ENCODE results near the gene NDUFS8. TPM values are rescaled to one million over a fixed set of nuclear protein-coding genes. Genes with fewer than 3 reads are reported as not detected.

NDUFS8 gene
- total RNA-seq, 4 donors from 2014 or later: 155 to 226 (median 188) TPM

GRCh38 chr11:68035266-68035876, 4.9 kb downstream of the NDUFS8 start:
- 90 to 100% methylated on average over 1 to 13 of the region's 13 CpGs for WGBS, 2 donors (ENCODE audit: low coverage in 1 of 2)
- Histone ChIP-seq H3K4me3 (no peak overlapping the region), H3K27me3 (no peaks in the 10 kb centered on the region), H3K36me3 (no peaks in the 10 kb centered on the region), H3K9me3 (no peaks in the 10 kb centered on the region), H3K4me1 (peaks cover 11 to 56% (median 36%) of the 10 kb centered on the region in 4 donors), H3K27ac (no peak overlapping the region)
- no peak for DNase-seq
- intact Hi-C loops (cut with DNase I; ENCODE audit: low total_unique reads) (loop anchor here (10.0 kb wide), 1 partner anchor 89 kb away; the partner anchor contains the start of gene CHKA), in situ Hi-C loops (cut with MboI; ENCODE audit: low pct_ligation_motif_present in 1 of 4, low pct_unique_long_range_greater_than_20kb in 1 of 4, low sequenced_read_pairs in 3 of 4) (no loop called here)
- TF ChIP-seq CTCF (IDR thresholded peaks at IDR 0.05) (no peak), POLR2A (IDR thresholded peaks at IDR 0.05) (no peak), EP300 (IDR thresholded peaks at IDR 0.05; ENCODE audit: low read depth) (no peak), POLR2AphosphoS5 (IDR thresholded peaks at IDR 0.05) (no peak)

- DNase-seq: no peak
- TF ChIP-seq POLR2A (IDR thresholded peaks at IDR 0.05) (no peak), CTCF (IDR thresholded peaks at IDR 0.05) (no peak), POLR2AphosphoS5 (IDR thresholded peaks at IDR 0.05) (no peak), EP300 (IDR thresholded peaks at IDR 0.05; ENCODE audit: low read depth) (no peak)
- H3K4me3 ChIP-seq: no peak overlapping the region
- intact Hi-C loops (cut with DNase I; ENCODE audit: low total_unique reads) (loop anchor here (10.0 kb wide), 1 partner anchor 89 kb away; the partner anchor contains the start of gene CHKA), in situ Hi-C loops (cut with MboI; ENCODE audit: low pct_ligation_motif_present in 1 of 4, low pct_unique_long_range_greater_than_20kb in 1 of 4, low sequenced_read_pairs in 3 of 4) (no loop called here)
- peak overlapping the region; percentile 86 to 93 (median 90) for H3K27ac ChIP-seq
- no peaks in the 10 kb centered on the region for H3K36me3 ChIP-seq
- 88% methylated on average over 21 of the region's 27 CpGs; no CpG with 5 or more reads in 1 of the 2 donors for WGBS, 2 donors (ENCODE audit: low coverage in 1 of 2)
- no peaks in the 10 kb centered on the region for H3K9me3 ChIP-seq
- H3K27me3 ChIP-seq: no peaks in the 10 kb centered on the region
- peaks cover 16 to 59% (median 40%) of the 10 kb centered on the region in 4 donors for H3K4me1 ChIP-seq
Observed at GRCh38 chr11:68036141-68036716, 5.7 kb downstream of the NDUFS8 start.

- in situ Hi-C loops (cut with MboI; ENCODE audit: low pct_ligation_motif_present in 1 of 4, low pct_unique_long_range_greater_than_20kb in 1 of 4, low sequenced_read_pairs in 3 of 4): no loop called here
- peaks cover 14 to 58% (median 37%) of the 10 kb centered on the region in 4 donors for H3K4me1 ChIP-seq
- no peaks in the 10 kb centered on the region for H3K36me3 ChIP-seq
- H3K4me3 ChIP-seq: no peak overlapping the region
- intact Hi-C loops (cut with DNase I; ENCODE audit: low total_unique reads): loop anchor here (10.0 kb wide), 1 partner anchor 88 kb away; the partner anchor contains the start of gene CHKA
- 71% methylated on average over 14 of the region's 14 CpGs; no CpG with 5 or more reads in 1 of the 2 donors for WGBS, 2 donors (ENCODE audit: low coverage in 1 of 2)
- peak; percentile 65 for DNase-seq
- TF ChIP-seq POLR2A (IDR thresholded peaks at IDR 0.05) (no peak), CTCF (IDR thresholded peaks at IDR 0.05) (no peak), POLR2AphosphoS5 (IDR thresholded peaks at IDR 0.05) (peak in 1 of 3 donors; percentile 22), EP300 (IDR thresholded peaks at IDR 0.05; ENCODE audit: low read depth) (no peak)
- no peaks in the 10 kb centered on the region for H3K27me3 ChIP-seq
- H3K9me3 ChIP-seq: no peaks in the 10 kb centered on the region
- peak overlapping the region; percentile 86 to 93 (median 90) for H3K27ac ChIP-seq
Observed at GRCh38 chr11:68036717-68037239, 6.3 kb downstream of the NDUFS8 start.

Data from transverse colon (tissue), 4 donors.